NCI-H1694 treated with DMSO at 0.1 percent for 48 hours (cell line): Measurements from ENCODE around the gene USP47.

Experiments used
- DNase-seq: peaks from one replicate; lab custom pipeline; 2025; lab: John Stamatoyannopoulos, UW

The USP47 gene

DNA sequence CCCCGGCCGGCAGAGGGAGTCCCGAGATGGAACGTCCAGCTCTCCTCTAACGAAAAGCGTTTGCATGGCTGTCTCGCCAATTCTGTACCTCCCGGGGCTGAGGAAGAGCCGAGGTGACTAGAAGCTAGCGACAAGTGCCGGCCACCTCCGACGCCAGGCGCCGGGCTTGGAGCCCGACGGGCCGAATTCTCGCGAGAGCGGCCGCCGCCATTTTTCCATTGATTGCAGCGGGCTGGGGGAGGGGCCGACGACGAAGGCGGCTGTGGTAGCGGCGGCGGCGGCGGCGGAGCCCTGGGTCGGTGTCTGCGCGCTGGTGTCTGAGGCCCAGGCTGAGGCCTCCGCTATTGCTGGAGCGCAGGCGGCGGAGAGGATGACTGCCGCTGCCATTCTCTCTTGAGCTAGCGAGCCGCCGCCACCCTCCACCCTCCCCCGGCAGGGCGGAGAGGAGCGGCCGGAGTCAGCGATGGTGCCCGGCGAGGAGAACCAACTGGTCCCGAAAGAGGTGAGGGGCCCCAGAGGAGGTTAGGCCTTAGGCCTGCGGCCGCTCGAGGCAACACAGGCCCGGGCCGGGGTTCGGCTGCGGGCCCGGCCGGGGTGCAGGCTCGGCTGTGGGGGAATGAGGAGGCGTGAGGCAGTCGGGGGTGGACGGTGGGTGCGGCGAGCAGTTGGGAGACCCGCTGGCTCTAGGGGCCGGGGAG, at the start of gene USP47:
Gene USP47, plus strand, starts transcription at position 250 of the 698 bp plus-strand sequence. Its CDS starts 214 bp downstream, at position 464.
- DNase-seq: peak; percentile 60

- no peak for DNase-seq
These were observed 48.7 kb upstream of the USP47 start for GRCh38 chr11:11793073-11793472.

- DNase-seq: peak; percentile 13
These were observed 43.0 kb upstream of the USP47 start for GRCh38 chr11:11798586-11799438.

- DNase-seq: no peak
These were observed 36.5 kb upstream of the USP47 start for GRCh38 chr11:11805228-11805627.

- no peak for DNase-seq
These were observed 35.7 kb upstream of the USP47 start for GRCh38 chr11:11806074-11806473.

GRCh38 chr11:11806586-11806985, 35.2 kb upstream of the USP47 start:
- peak; percentile 3 for DNase-seq

- no peak for DNase-seq
These were observed 33.7 kb upstream of the USP47 start for GRCh38 chr11:11807811-11808782.

GRCh38 chr11:11808992-11809615, 32.7 kb upstream of the USP47 start:
- no peak for DNase-seq

GRCh38 chr11:11810764-11811726, 30.7 kb upstream of the USP47 start:
- no peak for DNase-seq

GRCh38 chr11:11813288-11813962, 28.3 kb upstream of the USP47 start:
- no peak for DNase-seq

DNA sequence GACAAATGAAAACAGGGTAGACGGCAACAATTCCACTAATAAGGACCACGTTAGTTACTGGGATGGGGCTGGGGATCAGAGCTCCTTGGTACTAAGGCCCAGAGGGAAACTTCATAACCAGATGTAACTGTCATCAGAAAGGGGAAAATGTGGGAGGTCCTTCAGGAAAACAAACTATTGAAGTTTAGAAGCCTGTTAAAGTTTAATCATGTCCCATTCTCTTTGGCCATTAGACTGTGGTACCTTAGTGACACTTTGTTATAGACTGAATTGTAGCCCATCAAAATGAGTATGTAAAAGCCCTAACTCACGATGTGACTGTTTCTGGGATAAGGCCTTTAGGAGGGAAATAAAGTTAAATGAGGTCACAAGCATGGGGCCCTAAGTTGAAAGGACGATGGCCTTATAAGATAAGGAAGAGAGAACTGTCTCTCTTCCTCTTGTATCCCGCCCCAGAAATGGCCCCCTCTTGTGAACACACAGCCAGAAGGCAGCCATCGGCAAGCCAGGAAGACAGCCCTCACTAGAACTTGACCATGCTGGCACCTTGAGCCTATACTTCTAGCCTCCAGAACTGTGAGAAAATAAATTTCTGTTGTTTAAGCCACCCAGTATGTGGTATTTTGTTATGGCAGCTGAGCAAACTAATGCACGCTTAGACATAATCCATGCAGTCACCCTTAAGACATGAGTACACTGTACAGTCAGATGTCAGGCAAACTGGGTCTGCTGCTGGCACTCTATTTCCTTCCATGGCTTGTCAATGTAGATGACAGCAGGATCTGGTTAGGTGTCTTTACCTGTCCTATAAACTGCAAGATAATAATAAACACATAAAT, 26.9 kb upstream of the USP47 start:
- DNase-seq: no peak

DNA sequence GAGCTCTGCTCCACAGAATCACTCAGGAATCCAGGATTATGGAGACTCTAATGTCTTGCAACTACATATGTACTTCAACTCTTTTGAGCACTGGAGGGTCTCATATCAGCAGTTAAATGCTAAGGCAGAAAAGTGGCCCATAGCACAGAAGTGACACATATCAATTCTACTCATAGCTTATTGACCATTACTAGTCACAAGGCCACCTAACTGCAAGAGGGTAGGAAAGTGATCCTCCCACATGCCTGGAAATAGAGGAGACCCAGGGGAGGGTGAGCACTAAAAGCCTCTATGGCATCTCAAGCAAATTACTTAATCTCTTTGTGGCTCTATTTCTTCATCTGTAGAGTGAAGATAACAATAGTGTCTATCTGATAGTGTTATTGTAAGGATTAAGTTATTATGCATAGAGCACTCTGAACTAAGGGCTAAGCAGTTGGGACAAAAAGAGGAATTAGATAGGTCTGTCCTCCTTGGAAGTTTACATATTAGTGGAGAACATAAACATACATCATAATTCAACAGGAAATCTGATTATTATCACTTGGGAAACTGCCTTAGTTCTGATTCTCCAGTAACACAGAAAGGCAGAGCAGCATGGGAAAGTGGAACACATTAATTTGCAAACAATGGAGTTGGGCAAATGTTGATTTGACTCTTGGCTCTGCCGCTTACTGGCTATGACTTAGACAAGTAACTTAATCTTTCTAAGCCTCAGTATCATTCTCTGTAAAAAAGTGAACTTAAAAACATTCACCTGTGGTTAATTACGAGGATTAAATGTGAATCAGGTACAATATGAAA, 25.1 kb upstream of the USP47 start:
- no peak for DNase-seq

GRCh38 chr11:11817957-11818356, 23.8 kb upstream of the USP47 start:
- no peak for DNase-seq

GRCh38 chr11:11818529-11819121, 23.1 kb upstream of the USP47 start:
- no peak for DNase-seq

DNA sequence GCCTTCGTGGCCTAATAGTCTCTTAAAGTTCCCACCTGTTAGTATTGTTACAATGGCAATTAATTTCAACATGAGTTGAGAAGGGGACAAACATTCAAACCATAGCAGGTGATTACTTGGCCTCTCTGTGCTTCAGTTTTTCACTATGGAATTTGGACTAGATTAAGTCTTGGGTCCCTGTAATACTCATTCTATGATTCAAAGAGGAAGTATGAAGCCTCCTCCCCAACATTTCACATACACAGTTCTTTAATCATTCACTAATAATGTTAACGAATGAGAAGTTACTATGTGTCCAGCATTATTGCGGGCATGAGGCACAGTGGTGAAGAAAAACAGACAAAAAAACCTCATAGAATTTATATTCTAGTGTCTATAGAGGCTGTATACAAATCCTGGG, 19.9 kb upstream of the USP47 start:
- no peak for DNase-seq

DNA sequence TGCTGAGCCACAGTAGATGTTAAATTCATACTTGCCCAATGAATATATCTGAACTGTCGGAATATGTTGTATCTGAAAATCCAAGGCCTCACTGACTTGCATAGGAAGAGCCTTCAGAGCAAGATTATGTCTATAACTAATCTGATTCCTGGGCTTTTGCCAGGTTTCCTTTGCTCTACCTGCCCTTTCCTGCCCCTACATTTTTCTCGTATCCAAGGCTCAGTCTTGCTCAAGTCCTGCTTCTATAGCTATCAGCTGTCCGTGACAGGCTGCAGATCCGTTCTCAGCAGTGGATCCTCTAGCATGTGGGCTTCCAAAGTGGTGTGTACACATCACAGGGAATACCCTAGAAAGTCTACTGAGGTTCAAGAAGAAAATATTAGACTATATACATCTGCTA, 18.8 kb upstream of the USP47 start:
- no peak for DNase-seq

DNA sequence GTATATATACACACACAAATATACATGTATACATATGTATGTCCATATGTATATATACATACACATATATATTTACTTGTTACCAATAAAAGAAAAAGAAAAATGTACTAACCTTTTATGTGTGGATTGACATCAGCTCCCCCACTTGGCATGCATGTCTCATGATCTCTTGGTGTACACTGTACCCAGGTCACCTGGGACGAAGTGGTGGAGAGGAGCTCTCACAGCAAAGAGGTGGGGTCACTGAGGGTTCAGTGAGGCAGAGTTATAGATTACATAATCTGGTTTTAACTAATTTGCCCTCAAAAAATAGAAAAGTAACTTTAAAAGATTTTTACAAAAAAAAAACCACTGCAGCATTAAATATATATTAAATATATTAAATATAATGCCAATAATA, 15.5 kb upstream of the USP47 start:
- DNase-seq: no peak

DNA sequence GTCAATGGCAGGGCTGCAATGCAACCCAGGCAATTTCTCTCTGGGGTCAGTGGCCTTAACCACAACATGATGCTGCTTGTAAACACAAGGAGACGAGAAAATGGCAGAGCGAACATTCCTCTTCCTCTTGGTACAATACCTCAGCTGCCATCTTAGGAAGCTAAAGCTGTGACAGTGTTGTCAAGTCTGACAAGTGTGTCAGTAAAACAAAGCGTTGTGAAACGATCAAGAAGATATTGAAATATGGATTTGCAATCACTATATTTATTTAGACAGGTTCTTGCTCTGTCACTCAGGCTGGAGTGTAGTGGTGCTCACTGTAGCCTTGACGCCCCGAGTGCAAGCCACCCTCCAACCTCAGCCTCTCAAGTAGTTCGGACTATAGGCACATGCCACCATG, 14.5 kb upstream of the USP47 start:
- no peak for DNase-seq
